CD4-positive, CD25-positive, alpha-beta regulatory T cell (primary cell): ENCODE measurements around the gene USH1G. TPM values are rescaled to one million over a fixed set of nuclear protein-coding genes. Genes with fewer than 3 reads are reported as not detected.

ENCODE experiments used
- ATAC-seq, 2 donors: fragments of 150-1000 bp; cut with Tn5 transposase; one replicate each; pipeline ENCODE4 v1.10.0; 2021; ENCODE audit warnings: low read depth in 2 of 2, moderate number of reproducible peaks in 2 of 2, moderate library complexity in 1 of 2
- DNase-seq, 3 donors: peaks; one replicate each; pipeline versions ENCODE4 v3.0.0 to v3.0.0-alpha.2; 2012 to 2022; ENCODE audit warnings: mixed read lengths in 1 of 3
- H3K27ac ChIP-seq: one replicate; pipeline ENCODE4 v1.7.0; 2013; ENCODE audit warnings: mild to moderate bottlenecking, low read length; ENCODE audit not compliant: insufficient read depth, poor library complexity, severe bottlenecking
- H3K27me3 ChIP-seq: one replicate; pipeline ENCODE4 v1.7.0; 2013; ENCODE audit warnings: low read length; ENCODE audit not compliant: control insufficient read depth, insufficient read depth
- H3K36me3 ChIP-seq: one replicate; pipeline ENCODE4 v1.7.0; 2013; ENCODE audit warnings: mild to moderate bottlenecking, low read length, moderate library complexity; ENCODE audit not compliant: control insufficient read depth, insufficient read depth
- H3K4me1 ChIP-seq: 2 replicates; pipeline ENCODE4 v1.7.0; 2013; ENCODE audit warnings: mild to moderate bottlenecking, low read length; ENCODE audit not compliant: insufficient read depth, control insufficient read depth, poor library complexity, severe bottlenecking
- H3K4me3 ChIP-seq: one replicate; pipeline ENCODE4 v1.7.0; 2013; ENCODE audit warnings: low read depth, mild to moderate bottlenecking, low read length, moderate library complexity
- H3K9me3 ChIP-seq, 2 experiments: 1 replicate in 1 of 2; 2 replicates in 1 of 2; pipeline ENCODE4 v1.7.0; 2013; ENCODE audit warnings: low read length in 2 of 2, mild to moderate bottlenecking in 1 of 2, moderate library complexity in 1 of 2; ENCODE audit not compliant: control insufficient read depth in 2 of 2
- H3K27ac Mint-ChIP-seq, 3 donors: one replicate each; pipeline ENCODE4 v1.8.0; 2020 to 2022; ENCODE audit warnings: mild to moderate bottlenecking in 3 of 3, mixed read lengths in 3 of 3, moderate library complexity in 2 of 3
- H3K27me3 Mint-ChIP-seq: one replicate; pipeline ENCODE4 v1.8.0; 2022; ENCODE audit warnings: mild to moderate bottlenecking, mixed read lengths
- H3K36me3 Mint-ChIP-seq: one replicate; pipeline ENCODE4 v1.8.0; 2020; ENCODE audit warnings: mixed read lengths
- H3K4me1 Mint-ChIP-seq, 4 donors: one replicate each; pipeline ENCODE4 v1.8.0; 2020 to 2022; ENCODE audit warnings: mixed read lengths in 4 of 4, mild to moderate bottlenecking in 1 of 4
- H3K4me3 Mint-ChIP-seq, 4 donors: one replicate each; pipeline ENCODE4 v1.8.0; 2020 to 2022; ENCODE audit warnings: mild to moderate bottlenecking in 4 of 4, mixed read lengths in 4 of 4, moderate library complexity in 3 of 4
- H3K9me3 Mint-ChIP-seq, 7 donors: one replicate each; pipeline ENCODE4 v1.8.0; 2020 to 2022; ENCODE audit warnings: mixed read lengths in 7 of 7, mild to moderate bottlenecking in 3 of 7, moderate library complexity in 2 of 7
- polyA plus RNA-seq, 4 donors: library from polyadenylated mRNA; unstranded; fragments of 300-500 nt; fragmentation: Illumina TruSeq; gene quantifications; one replicate each; pipeline ENCODE4 v1.2.3, GENCODE V29; 2021
- total RNA-seq: library from RNA; stranded (reverse); gene quantifications from one replicate; pipeline ENCODE4 v1.2.3, GENCODE V29; 2022

The USH1G gene
- total and polyA plus RNA-seq, 5 donors from 2014 or later = not detected

- Mint-ChIP-seq H3K4me3 (no peak overlapping the region), H3K36me3 (no peaks in the 10 kb centered on the region), H3K4me1 (no peaks in the 10 kb centered on the region), H3K27me3 (peaks cover 59% of the 10 kb centered on the region), H3K27ac (no peak overlapping the region), H3K9me3 (peaks cover 0 to 1% (median 0%) of the 10 kb centered on the region in 7 donors)
- Histone ChIP-seq H3K4me3 (no peak overlapping the region), H3K4me1 (no peaks in the 10 kb centered on the region), H3K9me3 (no peaks in the 10 kb centered on the region), H3K36me3 (no peaks in the 10 kb centered on the region), H3K27ac (no peak overlapping the region), H3K27me3 (peaks cover 17% of the 10 kb centered on the region)
- ATAC-seq (no peak), DNase-seq (no peak)
These were observed 18.2 kb upstream of the USH1G start for GRCh38 chr17:74941128-74941725.

GRCh38 chr17:74939534-74939933, 16.5 kb upstream of the USH1G start:
- H3K27me3 ChIP-seq = peaks cover 17% of the 10 kb centered on the region
- H3K9me3 Mint-ChIP-seq = peaks cover 0 to 1% (median 0%) of the 10 kb centered on the region in 7 donors
- H3K27ac Mint-ChIP-seq = no peak overlapping the region

GRCh38 chr17:74938194-74938950, 15.3 kb upstream of the USH1G start:
- Mint-ChIP-seq H3K4me3 (no peak overlapping the region), H3K9me3 (peaks cover 0 to 1% (median 0%) of the 10 kb centered on the region in 7 donors), H3K27ac (peak overlapping the region in 1 of 3 donors; percentile 8), H3K36me3 (no peaks in the 10 kb centered on the region), H3K4me1 (no peaks in the 10 kb centered on the region), H3K27me3 (peaks cover 60% of the 10 kb centered on the region)
- no peak overlapping the region for H3K27ac ChIP-seq
- ATAC-seq (no peak), DNase-seq (no peak)
- no peaks in the 10 kb centered on the region for H3K36me3 ChIP-seq
- peaks cover 17% of the 10 kb centered on the region for H3K27me3 ChIP-seq
- peaks cover 4% of the 10 kb centered on the region for H3K4me1 ChIP-seq
- H3K4me3 ChIP-seq = no peak overlapping the region
- no peaks in the 10 kb centered on the region for H3K9me3 ChIP-seq

More at GRCh38 chr17:74939534-74939933, 16.5 kb upstream of the USH1G start:
- DNase-seq = no peak
- no peak for ATAC-seq
- no peaks in the 10 kb centered on the region for H3K9me3 ChIP-seq
- no peak overlapping the region for H3K27ac ChIP-seq
- no peak overlapping the region for H3K4me3 ChIP-seq
- peaks cover 4% of the 10 kb centered on the region for H3K4me1 ChIP-seq
- H3K4me3 Mint-ChIP-seq = no peak overlapping the region
- no peaks in the 10 kb centered on the region for H3K4me1 Mint-ChIP-seq
- no peaks in the 10 kb centered on the region for H3K36me3 ChIP-seq
- H3K27me3 Mint-ChIP-seq = peaks cover 56% of the 10 kb centered on the region
- H3K36me3 Mint-ChIP-seq = no peaks in the 10 kb centered on the region

GRCh38 chr17:74937064-74938051, 14.3 kb upstream of the USH1G start:
- Histone ChIP-seq H3K9me3 (no peaks in the 10 kb centered on the region), H3K27me3 (peaks cover 17% of the 10 kb centered on the region), H3K36me3 (no peaks in the 10 kb centered on the region), H3K27ac (no peak overlapping the region), H3K4me1 (peaks cover 4% of the 10 kb centered on the region), H3K4me3 (no peak overlapping the region)
- H3K4me1 Mint-ChIP-seq = no peaks in the 10 kb centered on the region
- H3K27ac Mint-ChIP-seq = no peak overlapping the region
- no peak overlapping the region for H3K4me3 Mint-ChIP-seq
- no peaks in the 10 kb centered on the region for H3K36me3 Mint-ChIP-seq
- no peak for DNase-seq
- peaks cover 66% of the 10 kb centered on the region for H3K27me3 Mint-ChIP-seq
- peaks cover 0 to 1% (median 0%) of the 10 kb centered on the region in 7 donors for H3K9me3 Mint-ChIP-seq
- no peak for ATAC-seq

GRCh38 chr17:74936470-74936799, 13.4 kb upstream of the USH1G start:
- Mint-ChIP-seq H3K9me3 (peaks cover 0 to 1% (median 0%) of the 10 kb centered on the region in 7 donors), H3K4me3 (peak overlapping the region in 1 of 4 donors; percentile 15), H3K4me1 (no peaks in the 10 kb centered on the region), H3K27ac (no peak overlapping the region), H3K27me3 (peaks cover 70% of the 10 kb centered on the region), H3K36me3 (no peaks in the 10 kb centered on the region)
- H3K4me1 ChIP-seq = peaks cover 4% of the 10 kb centered on the region
- no peaks in the 10 kb centered on the region for H3K9me3 ChIP-seq
- ATAC-seq (no peak), DNase-seq (no peak)
- H3K36me3 ChIP-seq = no peaks in the 10 kb centered on the region
- H3K4me3 ChIP-seq = no peak overlapping the region
- H3K27ac ChIP-seq = no peak overlapping the region
- peaks cover 16% of the 10 kb centered on the region for H3K27me3 ChIP-seq

GRCh38 chr17:74935585-74936469, 12.8 kb upstream of the USH1G start, which contains the start of gene OTOP3:
Gene OTOP3, plus strand, starts transcription at chr17:74935898. Its CDS starts 24 bp downstream, at chr17:74935922.
- Mint-ChIP-seq H3K27ac (no peak within 1 kb of the TSS), H3K4me3 (peak within 1 kb of the TSS in 1 of 4 donors; percentile 15)
- ATAC-seq = no peak

GRCh38 chr17:74935048-74935447, 12.0 kb upstream of the USH1G start:
- ATAC-seq (no peak), DNase-seq (no peak)
- H3K4me3 ChIP-seq = no peak overlapping the region
- no peak overlapping the region for H3K27ac ChIP-seq
- H3K9me3 Mint-ChIP-seq = peaks cover 0 to 1% (median 0%) of the 10 kb centered on the region in 7 donors
- H3K27me3 ChIP-seq = peaks cover 16% of the 10 kb centered on the region
- peaks cover 4% of the 10 kb centered on the region for H3K4me1 ChIP-seq
- no peaks in the 10 kb centered on the region for H3K36me3 Mint-ChIP-seq
- no peak overlapping the region for H3K4me3 Mint-ChIP-seq
- H3K4me1 Mint-ChIP-seq = no peaks in the 10 kb centered on the region
- no peak overlapping the region for H3K27ac Mint-ChIP-seq
- H3K9me3 ChIP-seq = no peaks in the 10 kb centered on the region
- peaks cover 80% of the 10 kb centered on the region for H3K27me3 Mint-ChIP-seq
- H3K36me3 ChIP-seq = no peaks in the 10 kb centered on the region

More at GRCh38 chr17:74935585-74936469, 12.8 kb upstream of the USH1G start, which contains the start of gene OTOP3:
- Histone ChIP-seq H3K36me3 (no peaks in the 10 kb centered on the region), H3K4me3 (no peak within 1 kb of the TSS), H3K4me1 (peaks cover 4% of the 10 kb centered on the region), H3K27ac (no peak within 1 kb of the TSS), H3K27me3 (peaks cover 16% of the 10 kb centered on the region), H3K9me3 (no peaks in the 10 kb centered on the region)
- Mint-ChIP-seq H3K9me3 (peaks cover 0 to 1% (median 0%) of the 10 kb centered on the region in 7 donors), H3K27me3 (peaks cover 74% of the 10 kb centered on the region), H3K36me3 (no peaks in the 10 kb centered on the region), H3K4me1 (no peaks in the 10 kb centered on the region)
- DNase-seq = no peak
